ENCODE measurements around the gene MRPS23.

The MRPS23 gene

GRCh38 chr17:57794841-57795240 is 55.0 kb downstream of the MRPS23 start:
- DNase-seq (ENCODE audit: low read depth), result no peak

DNA sequence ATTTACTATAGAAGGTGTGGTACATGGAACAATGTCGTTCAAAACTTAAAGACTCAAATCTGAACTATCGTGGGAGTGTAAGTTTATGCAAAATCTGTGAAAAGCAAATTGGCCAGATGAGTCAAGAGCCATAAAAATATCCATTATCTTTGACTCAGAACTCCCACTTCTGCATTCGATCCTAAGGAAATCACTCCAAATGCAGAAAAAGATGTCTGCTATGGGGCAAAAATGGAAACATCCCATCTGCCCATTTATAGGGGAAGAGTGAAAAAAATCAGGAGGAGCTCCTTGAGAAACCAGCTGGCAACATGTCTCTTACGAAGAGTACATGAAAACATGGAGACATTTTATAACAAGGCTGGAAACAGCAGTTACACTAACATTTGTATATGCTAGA is 61.1 kb downstream of the MRPS23 start:
- no peak for DNase-seq (ENCODE audit: low read depth)

DNA sequence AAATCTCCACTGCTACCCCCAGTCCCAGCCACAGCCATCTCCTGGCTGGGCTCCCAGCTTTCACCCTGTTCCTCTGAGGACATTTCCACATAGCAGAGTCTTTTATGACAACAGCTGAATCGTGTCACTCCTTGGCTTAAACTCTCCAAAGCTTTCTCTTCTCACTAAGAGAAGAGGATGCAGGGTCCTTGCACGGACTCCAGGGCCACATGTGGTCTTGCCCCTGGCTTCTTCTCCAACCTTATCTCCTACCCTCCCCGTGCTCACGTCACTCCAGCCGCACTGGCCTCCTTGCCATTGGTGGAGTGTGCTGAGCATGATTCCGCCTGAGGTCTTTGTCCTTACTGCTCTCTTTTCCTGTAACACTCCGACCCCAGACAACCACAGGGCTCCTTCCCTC is 64.8 kb downstream of the MRPS23 start:
- DNase-seq (ENCODE audit: low read depth), result no peak
